Adrenal gland (tissue), 5 donors: Measurements from ENCODE around the gene C14orf93.

Experiments
- CTCF ChIP-seq, 6 experiments: fragments of 450-650 bp in 4 of 6; fragments of 200-600 bp in 2 of 6; sonication (generic) in 1 of 6; IDR thresholded peaks; 1 replicate in 5 of 6; 2 replicates in 1 of 6; pipeline versions ENCODE4 v1.5.1 to v1.8.0; 2016 to 2021; ENCODE audit warnings: antibody characterized with exemption in 6 of 6, mild to moderate bottlenecking in 2 of 6, moderate library complexity in 1 of 6
- POLR2A ChIP-seq, 2 donors: fragments of 450-650 bp; IDR thresholded peaks; one replicate each; pipeline ENCODE4 v1.6.1; 2017; ENCODE audit warnings: antibody characterized with exemption in 2 of 2, mild to moderate bottlenecking in 2 of 2, moderate library complexity in 1 of 2
- donor health status: DM: no; HTN: no; CAD: no.

DNA sequence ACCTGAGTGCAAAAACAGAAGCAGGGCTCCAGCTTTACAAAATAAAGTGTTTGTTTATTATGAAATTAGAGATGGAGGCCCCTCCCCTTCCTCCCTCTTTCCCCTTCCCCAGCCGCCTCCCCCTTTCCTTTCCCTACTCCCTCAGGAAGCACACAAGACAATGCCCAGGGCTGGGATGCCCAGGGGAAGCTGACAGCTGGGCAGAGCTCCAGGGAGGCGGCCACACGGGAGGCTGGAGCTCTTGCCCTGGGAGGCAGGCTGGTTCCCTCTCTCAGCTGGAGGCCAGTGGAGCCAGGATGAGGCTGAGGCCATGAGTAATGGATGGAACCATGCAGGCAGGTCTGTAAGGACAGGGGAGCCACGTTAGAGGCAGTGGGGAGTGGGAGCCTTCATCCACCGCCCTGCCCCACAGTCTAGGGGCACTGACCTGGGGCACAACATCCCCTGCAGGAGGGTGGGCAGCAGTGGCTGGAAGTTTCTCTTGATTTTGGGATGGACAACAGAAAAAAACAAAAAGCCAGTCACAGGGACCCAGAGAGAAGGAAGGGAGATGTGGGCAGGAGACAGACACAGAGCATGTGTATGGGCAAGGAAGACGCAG, 37.2 kb upstream of the C14orf93 start:
- no peak for TF ChIP-seq CTCF (IDR thresholded peaks at IDR 0.05)
- no peak for TF ChIP-seq POLR2A (IDR thresholded peaks at IDR 0.05)
